ENCODE data around the gene GPR160. TPM values are rescaled to one million over a fixed set of nuclear protein-coding genes. Genes with fewer than 3 reads are reported as not detected.

GPR160 gene
- total RNA-seq, 1 donor from 2014 or later, result 14.6 TPM

GRCh38 chr3:170095771-170096170, 58.0 kb downstream of the GPR160 start:
- no peak for TF ChIP-seq CTCF (IDR thresholded peaks at IDR 0.05; ENCODE audit: unreplicated experiment)
- Mint-ChIP-seq H3K27ac (ENCODE audit: unreplicated experiment) (no peak overlapping the region), H3K4me3 (ENCODE audit: unreplicated experiment) (no peak overlapping the region), H3K9me3 (ENCODE audit: unreplicated experiment) (no peaks in the 10 kb centered on the region), H3K4me1 (ENCODE audit: unreplicated experiment) (no peaks in the 10 kb centered on the region), H3K27me3 (ENCODE audit: unreplicated experiment) (no peaks in the 10 kb centered on the region), H3K36me3 (ENCODE audit: low read depth, unreplicated experiment) (peaks cover 19% of the 10 kb centered on the region)
- no peak for DNase-seq (ENCODE audit: low spot score)

DNA sequence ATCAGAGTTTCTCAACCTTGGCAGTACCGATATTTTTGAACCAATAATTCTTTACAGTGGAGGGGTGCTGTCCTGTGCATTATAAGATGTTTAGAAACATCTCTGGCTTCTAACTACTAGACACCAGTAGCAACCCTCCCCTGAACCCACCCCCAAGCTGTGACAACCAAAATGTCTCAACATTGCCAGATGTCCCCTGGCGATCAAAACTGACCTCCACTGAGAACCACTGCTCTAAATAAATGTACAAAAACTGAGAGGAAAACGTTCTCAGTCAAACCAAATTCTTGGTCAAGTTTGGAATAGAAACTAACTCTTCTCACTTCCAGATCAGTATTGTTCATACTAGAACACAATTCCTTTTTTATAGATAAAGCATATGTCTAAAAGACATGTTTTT, 58.5 kb downstream of the GPR160 start:
- Mint-ChIP-seq H3K27ac (ENCODE audit: unreplicated experiment) (no peak overlapping the region), H3K4me3 (ENCODE audit: unreplicated experiment) (no peak overlapping the region), H3K4me1 (ENCODE audit: unreplicated experiment) (no peaks in the 10 kb centered on the region), H3K9me3 (ENCODE audit: unreplicated experiment) (no peaks in the 10 kb centered on the region), H3K36me3 (ENCODE audit: low read depth, unreplicated experiment) (peaks cover 16% of the 10 kb centered on the region), H3K27me3 (ENCODE audit: unreplicated experiment) (no peaks in the 10 kb centered on the region)
- TF ChIP-seq CTCF (IDR thresholded peaks at IDR 0.05; ENCODE audit: unreplicated experiment), result no peak
- no peak for DNase-seq (ENCODE audit: low spot score)

- no peak overlapping the region for H3K27ac Mint-ChIP-seq (ENCODE audit: unreplicated experiment)
- no peaks in the 10 kb centered on the region for H3K9me3 Mint-ChIP-seq (ENCODE audit: unreplicated experiment)
- peaks cover 19% of the 10 kb centered on the region for H3K36me3 Mint-ChIP-seq (ENCODE audit: low read depth, unreplicated experiment)
- H3K4me3 Mint-ChIP-seq (ENCODE audit: unreplicated experiment), result no peak overlapping the region
- no peak for DNase-seq (ENCODE audit: low spot score)
- peaks cover 2% of the 10 kb centered on the region for H3K27me3 Mint-ChIP-seq (ENCODE audit: unreplicated experiment)
- no peaks in the 10 kb centered on the region for H3K4me1 Mint-ChIP-seq (ENCODE audit: unreplicated experiment)
- TF ChIP-seq CTCF (IDR thresholded peaks at IDR 0.05; ENCODE audit: unreplicated experiment), result no peak
Observed at GRCh38 chr3:170098753-170099152, 61.0 kb downstream of the GPR160 start.

- H3K36me3 Mint-ChIP-seq (ENCODE audit: low read depth, unreplicated experiment), result peaks cover 13% of the 10 kb centered on the region
- TF ChIP-seq CTCF (IDR thresholded peaks at IDR 0.05; ENCODE audit: unreplicated experiment), result no peak
- no peak overlapping the region for H3K27ac Mint-ChIP-seq (ENCODE audit: unreplicated experiment)
- no peak for DNase-seq (ENCODE audit: low spot score)
- H3K4me1 Mint-ChIP-seq (ENCODE audit: unreplicated experiment), result no peaks in the 10 kb centered on the region
- H3K27me3 Mint-ChIP-seq (ENCODE audit: unreplicated experiment), result peaks cover 2% of the 10 kb centered on the region
- no peaks in the 10 kb centered on the region for H3K9me3 Mint-ChIP-seq (ENCODE audit: unreplicated experiment)
- no peak overlapping the region for H3K4me3 Mint-ChIP-seq (ENCODE audit: unreplicated experiment)
Observed at GRCh38 chr3:170100944-170101343, 63.1 kb downstream of the GPR160 start.

GRCh38 chr3:170102431-170102830, 64.6 kb downstream of the GPR160 start:
- Mint-ChIP-seq H3K36me3 (ENCODE audit: low read depth, unreplicated experiment) (peaks cover 8% of the 10 kb centered on the region), H3K27ac (ENCODE audit: unreplicated experiment) (no peak overlapping the region), H3K27me3 (ENCODE audit: unreplicated experiment) (peaks cover 2% of the 10 kb centered on the region), H3K4me3 (ENCODE audit: unreplicated experiment) (no peak overlapping the region), H3K9me3 (ENCODE audit: unreplicated experiment) (no peaks in the 10 kb centered on the region), H3K4me1 (ENCODE audit: unreplicated experiment) (no peaks in the 10 kb centered on the region)
- no peak for TF ChIP-seq CTCF (IDR thresholded peaks at IDR 0.05; ENCODE audit: unreplicated experiment)
- DNase-seq (ENCODE audit: low spot score), result no peak
